LoVo (cell line): ENCODE results near the gene DNPH1.
A peak's percentile ranks its signal among the peaks of the same experiment; 100 is the strongest.

ENCODE experiments used
- DNase-seq: peaks from one replicate; pipeline ENCODE4 v3.0.0-alpha.2; 2016; ENCODE audit warnings: low spot score

DNPH1 gene

DNA sequence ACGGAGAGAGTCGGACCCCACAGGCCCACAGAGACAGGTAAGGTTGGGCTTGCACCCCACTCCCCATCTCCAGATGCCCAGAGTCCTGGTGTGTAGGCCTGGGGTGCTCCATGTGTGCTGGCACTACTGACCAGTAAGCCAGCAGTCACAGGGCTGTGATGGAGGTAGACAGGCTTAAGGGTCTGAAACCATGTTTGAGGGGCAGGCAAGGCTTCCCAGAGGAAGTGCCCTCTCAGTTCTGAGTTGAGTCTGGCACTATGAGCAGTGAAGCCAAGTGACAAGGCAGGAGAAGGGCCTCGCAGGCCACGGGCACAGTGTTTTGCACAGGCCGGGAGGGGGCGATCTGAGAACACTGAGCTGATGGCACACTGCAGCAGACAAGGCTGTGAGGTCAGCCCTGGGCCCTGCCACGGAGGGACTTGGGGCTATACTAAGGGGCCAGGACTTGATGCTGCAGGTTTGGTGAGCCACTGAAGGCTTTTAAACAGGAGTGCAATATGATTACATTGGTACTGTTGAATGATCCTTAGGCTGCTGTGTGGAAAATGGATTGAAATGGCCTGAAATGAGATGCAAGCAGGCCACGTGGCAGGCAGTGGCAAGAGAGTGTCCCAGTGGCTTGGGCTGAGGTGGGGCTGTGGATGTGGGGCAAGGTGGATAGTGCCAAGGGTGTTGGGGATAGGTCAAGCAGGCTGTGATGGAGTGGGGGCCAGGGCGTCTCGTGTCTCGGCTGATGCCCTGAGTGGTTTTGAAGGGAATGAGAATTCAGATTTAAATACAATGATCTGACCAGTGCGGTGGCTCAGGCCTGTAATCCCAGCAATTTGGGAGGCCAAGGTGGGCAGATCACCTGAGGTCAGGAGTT, 34.3 kb upstream of the DNPH1 start:
- DNase-seq, result peak; percentile 55

DNA sequence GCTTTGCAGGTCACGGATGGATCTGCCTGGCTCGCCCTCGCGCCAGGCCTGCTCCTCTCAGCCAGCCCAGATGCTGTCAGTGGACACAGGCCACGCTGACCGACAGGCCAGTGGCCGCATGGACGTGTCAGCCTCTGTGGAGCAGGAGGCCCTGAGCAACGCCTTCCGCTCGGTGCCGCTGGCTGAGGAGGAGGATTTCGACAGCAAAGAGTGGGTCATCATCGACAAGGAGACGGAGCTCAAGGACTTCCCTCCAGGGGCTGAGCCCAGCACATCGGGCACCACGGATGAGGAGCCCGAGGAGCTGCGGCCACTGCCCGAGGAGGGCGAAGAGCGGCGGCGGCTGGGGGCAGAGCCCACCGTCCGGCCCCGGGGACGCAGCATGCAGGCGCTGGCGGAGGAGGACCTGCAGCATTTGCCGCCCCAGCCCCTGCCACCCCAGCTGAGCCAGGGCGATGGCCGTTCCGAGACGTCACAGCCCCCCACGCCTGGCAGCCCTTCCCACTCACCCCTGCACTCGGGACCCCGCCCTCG, 33.6 kb upstream of the DNPH1 start:
- DNase-seq, result no peak

DNA sequence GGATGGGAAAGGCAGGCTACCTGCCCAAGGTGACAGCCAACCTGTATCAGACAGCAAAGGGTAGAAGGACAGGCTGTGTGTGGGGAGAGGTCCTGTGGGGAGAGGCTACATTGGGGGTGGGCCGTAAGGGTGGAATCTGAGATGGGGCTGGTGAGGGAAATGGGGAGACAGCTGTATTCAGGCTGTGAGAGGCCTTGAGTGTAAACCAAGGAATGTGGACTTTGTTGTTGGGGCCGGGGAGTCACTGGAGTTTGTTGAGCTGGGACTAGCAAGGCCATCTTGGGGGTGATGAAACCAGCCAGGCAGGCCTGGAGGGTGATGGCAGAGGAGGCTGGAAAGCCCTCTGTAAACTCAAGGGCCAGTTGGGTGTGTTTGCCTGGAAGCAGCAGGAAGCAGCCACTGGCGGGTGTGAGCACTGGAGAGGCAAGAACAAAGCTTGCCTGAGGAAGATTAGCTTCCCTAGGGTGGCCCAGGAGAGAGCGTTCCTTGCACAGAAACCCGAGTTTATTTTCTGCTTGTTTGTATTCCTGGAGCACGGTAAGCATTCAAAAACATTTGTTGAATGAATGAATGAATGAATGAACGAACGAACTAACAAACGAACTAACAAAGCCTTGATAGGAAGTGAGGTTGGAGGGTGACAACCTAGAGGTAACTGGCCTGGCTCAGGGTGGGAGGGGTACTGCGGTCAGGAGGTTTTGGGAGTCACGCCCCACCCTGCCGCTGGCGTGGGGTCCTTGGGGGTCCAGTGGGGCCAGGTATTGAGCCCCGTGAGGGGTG, 32.9 kb upstream of the DNPH1 start:
- no peak for DNase-seq

DNA sequence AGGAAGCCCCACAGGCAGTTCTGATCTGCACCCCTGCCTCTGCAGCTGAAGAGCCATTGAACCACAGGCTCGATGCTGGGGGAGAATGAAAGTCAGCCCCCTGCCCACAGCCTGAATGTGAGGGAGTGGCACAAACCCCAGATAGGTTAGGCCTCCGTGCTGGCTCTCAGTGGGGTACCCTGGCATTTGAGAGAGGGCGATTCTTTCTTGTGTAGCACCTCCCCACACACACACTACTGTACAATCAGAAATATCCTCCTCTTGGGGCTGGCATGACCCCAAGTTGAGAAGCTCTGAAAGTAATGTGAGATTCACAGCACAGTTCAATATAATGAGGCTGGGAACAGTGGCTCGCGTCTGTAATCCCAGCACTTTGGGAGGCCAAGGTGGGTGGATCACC, 31.9 kb upstream of the DNPH1 start:
- DNase-seq, result no peak

DNA sequence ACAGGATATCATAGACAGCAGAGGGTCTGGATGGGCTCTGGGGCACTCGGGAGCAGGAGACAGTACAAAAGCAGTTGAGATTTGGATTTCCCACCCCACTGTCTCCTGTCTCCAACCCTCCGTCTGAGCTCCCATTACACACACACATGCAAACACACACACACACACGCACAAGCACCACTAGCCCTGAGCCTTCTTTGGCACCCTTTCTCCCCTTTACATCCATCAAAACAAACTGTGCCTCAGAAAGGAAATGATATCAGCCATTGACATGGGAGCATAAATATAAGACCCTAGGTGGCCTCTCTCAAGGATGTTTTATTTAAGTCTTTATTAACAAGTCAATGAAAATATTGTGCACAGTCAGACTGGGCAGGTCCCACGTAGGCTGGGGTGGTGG, 31.5 kb upstream of the DNPH1 start:
- DNase-seq, result no peak

DNA sequence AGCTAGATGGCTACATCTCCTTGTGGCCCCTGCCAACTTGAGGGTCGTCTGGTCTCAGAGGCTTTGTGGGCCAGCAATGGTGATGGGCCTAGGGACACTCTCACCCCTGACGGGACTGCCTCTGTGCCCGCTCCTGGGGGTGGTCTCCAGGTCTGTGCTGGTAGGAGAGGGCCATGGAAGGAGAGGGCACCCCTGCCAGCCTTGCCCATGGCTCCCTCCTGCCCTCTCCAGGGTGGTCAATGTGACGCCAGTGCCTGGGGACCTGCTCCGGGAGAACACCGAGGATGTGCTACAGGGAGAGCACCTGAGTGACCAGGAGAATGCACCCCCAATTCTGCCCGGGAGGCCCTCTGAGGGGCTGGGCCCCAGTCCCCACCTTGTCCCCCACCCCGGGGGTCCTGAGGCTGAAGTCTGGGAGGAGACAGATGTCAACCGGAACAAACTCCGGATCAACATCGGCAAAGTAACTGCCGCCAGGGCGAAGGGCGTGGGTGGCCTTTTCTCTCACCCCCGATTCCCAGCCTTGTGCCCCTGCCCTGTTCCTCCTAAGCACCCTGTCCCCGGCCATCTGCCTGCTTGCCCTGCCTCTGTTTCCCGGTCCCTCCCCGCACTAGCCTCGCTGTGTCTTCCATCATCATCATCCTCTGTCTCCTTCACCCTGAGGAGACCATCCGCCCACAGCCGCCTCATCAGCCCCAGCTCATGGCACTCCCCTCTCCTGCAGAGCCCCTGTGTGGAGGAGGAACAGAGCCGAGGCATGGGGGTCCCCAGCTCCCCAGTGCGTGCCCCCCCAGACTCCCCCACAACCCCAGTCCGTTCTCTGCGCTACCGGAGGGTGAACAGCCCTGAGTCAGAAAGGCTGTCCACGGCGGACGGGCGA, 29.8 kb upstream of the DNPH1 start:
- DNase-seq, result no peak

DNA sequence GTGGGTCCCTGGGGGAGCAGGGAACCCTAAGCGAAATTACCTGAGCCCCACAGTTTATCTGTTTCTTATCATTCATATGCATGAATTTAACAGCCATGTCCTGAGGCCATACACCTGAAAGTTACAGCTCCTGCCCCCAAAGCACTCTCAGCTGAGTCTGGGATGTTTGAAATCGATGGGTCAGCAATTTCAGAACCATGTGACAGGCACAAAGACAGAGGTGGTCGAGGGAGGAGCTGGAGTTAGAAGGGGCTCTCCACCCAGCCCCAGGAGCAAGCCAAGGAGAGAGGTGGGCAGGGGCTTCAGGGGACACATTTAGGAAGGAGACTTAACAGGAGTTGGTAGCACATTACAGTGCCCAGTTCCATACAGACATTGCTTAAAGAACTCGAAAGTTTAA, 28.9 kb upstream of the DNPH1 start:
- DNase-seq, result no peak

DNA sequence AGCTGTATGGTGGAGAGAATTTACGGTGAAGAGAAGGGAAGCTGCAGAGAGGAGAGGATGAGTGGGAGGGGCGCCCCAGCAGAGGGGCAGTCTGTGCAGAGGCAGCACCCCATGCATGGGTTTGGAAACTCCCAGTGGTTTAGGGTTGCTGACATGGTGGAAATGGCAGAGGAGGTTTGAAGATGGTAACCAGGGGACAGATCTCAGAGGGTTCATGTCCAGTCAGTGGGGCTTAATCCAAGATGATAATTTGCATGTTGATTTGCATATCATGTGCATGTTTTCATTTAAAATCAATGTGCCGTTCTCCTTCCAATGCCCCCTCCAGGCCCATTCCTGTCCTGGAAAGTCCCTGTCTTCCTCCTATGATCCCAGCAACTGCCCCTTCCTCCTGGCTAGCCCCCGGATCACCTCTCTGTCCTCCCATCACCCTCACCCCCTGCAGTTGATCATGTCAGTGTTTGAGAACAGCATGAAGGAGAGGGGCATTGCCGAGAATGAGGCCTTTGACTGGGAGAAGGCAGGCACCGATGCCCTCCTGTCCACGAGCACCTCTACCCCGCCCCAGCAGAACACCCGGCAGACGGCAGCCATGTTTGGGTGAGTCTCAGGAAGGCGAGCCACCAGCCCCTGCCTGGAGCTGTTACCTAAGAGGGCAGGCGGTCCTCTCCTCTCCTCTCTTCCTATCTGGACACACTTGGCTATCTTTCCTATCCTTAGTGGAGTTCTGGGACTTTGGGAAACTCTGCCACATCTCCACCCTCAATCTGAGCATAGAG, 28.3 kb upstream of the DNPH1 start:
- no peak for DNase-seq

DNA sequence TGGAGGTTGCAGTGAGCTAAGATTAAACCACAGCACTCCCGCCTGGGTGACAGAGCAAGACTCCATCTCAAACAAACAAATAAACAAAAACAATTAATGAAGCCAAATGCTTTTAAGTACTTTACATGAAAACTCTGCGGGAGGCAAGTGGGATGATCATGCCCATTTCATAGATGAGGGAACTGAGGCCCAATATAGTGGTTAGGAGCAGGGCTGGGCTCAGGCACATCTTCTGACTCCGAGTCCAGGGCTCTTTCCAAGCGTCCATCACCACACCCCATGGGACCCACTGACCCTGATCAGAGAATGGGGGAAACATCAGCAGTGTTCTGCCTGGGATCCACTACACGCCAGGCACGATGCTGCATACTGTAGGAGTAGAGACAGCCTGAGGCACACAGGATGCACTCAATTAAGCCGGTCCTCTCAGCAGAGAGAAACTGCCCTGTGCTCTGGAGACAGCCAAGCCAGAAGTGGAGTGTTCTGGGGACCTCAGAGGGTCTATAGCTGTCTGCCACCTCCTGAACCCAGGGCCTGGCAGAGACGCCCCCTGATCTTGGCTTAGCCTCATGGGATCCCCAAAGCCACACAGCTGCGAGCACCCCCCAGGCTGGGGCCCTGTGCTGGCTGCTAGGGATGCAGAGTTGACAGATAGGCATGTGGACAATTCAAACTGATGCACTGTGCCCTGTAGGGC, 27.5 kb upstream of the DNPH1 start:
- no peak for DNase-seq

DNA sequence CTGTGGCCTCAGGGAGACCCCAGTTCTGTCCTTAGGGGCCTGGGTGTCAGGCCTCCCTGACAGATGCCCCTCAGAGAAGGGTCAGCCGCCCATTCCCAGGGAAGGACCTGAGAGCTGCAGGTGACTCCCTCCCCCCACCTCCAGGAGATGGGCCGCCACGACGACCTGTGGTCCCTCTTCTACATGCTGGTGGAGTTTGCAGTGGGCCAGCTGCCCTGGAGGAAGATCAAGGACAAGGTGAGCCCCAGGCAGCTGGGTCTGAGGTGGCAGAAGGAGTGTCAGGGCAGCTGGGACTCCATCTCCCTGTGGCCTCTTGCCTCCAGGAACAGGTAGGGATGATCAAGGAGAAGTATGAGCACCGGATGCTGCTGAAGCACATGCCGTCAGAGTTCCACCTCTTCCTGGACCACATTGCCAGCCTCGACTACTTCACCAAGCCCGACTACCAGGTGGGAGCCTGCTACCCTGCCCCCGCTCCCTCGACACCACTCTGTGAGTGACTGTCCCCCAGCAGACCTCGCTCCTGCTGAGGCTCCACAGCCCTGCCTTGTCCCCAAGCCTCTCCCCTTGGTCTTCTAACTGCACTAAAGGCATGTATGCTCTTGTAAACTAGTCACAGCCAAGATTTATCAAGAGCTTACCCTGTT, 26.2 kb upstream of the DNPH1 start:
- DNase-seq, result no peak

DNA sequence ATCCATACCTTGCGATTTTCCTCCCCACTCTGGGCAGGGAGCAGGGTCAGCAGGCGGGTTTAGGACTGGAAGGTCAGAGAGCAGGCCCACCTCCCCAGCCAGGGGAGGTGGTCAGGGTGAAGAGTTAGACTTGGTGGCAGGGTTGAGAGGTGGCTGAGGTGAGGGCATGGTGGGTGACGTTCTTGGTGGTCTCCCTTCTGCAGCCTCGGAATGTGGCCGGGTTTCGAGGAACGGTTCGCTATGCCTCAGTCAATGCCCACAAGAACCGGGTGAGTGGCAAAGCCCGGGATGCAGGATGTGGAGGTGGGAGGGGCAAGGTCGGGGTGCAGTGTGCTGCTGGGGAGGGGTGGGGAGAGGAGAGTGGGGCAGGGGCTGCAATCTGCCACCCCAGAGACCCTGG, 25.6 kb upstream of the DNPH1 start:
- no peak for DNase-seq

DNA sequence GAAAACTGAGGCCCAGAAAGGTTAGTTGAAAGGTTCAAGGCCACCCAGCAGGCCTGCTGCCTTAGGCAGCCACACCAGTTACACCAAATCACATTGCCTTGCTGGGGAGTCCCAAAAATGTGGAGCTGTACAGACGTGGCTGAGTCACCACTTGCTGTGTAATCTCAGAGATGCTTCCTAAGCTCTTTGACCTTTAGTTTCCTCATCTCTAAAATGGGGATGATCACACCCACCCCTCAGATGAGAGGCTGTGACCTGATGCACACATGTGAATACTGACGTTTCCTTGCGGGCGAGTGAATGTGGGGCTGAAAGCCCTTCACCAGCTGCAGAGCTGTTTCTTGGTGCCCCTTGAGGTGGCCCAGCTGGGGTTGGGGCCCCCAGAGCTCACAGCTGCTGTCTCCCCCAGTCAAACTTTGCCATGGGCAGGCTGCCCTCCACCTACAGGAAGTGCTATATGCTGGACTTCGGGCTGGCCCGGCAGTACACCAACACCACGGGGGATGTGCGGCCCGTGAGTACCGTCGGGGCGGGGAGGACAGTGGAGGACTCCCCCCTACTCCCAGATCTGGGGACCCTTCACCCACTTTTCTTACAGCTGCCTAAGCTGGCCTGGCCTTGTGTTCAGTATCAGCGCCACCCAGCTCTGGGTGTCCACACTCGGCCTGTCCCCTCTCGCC, 25.0 kb upstream of the DNPH1 start:
- DNase-seq, result no peak

DNA sequence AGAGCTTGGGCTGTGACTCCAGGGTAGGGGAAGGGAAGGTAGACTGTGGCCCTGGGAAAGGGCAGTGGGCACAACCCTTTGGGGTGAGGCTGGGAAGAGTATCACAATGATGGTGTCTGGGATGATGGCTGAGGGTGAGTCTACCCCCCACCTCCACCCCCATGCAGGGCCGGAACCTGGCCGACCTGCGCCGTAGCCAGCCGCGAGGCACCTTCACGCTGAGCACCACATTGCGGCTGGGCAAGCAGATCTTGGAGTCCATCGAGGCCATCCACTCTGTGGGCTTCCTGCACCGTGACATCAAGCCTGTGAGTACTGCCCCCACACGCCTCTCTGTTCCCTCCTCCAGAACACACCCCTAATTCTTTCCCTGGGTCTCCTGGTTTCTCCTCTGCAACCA, 24.1 kb upstream of the DNPH1 start:
- no peak for DNase-seq

DNA sequence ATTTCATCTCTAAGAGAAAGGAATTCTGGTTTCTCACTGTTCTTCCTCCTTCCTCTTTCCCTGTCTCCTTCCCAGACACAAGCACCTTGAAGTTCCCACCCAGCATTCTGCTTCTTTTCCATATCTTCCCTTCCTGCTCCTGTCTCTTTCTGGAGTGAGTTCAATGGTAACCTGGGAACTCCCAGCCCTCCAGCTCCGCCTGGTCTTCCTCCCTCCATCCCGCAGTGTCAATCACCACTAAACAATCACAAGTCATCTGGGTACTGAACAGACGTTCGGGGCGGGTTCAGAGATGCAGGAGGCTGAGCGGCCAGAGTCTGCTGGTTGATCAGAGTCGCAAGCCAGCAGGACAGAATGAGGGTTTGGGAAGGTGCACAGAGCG, 21.7 kb upstream of the DNPH1 start:
- no peak for DNase-seq

DNA sequence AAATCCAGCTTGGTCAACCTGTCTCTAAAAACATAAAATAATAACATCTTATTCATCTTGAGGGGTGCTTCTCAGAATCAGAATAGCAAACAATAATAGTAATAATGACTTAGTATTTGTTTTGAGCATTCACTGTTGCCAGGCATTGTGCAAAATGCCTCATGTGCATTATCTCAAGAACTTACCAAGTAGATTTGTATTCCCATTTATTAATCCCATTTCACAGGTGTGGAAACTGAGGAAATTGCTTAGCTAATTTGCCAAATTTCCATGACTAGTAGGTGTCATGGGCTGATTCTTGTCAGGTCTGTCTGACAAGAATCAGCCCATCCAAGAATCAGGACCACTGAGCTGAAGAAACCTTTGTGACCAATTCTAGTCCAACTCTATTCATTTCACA, 19.5 kb upstream of the DNPH1 start:
- DNase-seq, result no peak

DNA sequence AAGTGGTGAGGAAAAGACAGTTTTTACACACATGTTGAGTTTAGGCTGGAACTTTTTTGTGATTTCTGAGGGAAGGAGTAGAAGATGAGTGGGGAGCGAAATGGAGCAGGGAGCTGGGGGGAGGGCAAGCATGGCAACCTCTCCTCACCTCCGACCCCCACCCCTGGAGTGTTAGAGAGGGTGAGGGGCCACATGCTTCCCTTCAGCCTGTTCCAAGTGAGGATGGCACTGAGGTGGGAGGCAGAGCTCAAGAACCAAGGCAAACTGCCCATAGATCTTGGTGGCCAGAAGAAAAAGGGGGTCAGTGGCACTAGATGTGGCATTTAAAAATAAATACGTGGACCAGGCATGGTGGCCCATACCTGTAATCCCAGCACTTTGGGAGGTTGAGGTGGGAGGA, 18.8 kb upstream of the DNPH1 start:
- no peak for DNase-seq

DNA sequence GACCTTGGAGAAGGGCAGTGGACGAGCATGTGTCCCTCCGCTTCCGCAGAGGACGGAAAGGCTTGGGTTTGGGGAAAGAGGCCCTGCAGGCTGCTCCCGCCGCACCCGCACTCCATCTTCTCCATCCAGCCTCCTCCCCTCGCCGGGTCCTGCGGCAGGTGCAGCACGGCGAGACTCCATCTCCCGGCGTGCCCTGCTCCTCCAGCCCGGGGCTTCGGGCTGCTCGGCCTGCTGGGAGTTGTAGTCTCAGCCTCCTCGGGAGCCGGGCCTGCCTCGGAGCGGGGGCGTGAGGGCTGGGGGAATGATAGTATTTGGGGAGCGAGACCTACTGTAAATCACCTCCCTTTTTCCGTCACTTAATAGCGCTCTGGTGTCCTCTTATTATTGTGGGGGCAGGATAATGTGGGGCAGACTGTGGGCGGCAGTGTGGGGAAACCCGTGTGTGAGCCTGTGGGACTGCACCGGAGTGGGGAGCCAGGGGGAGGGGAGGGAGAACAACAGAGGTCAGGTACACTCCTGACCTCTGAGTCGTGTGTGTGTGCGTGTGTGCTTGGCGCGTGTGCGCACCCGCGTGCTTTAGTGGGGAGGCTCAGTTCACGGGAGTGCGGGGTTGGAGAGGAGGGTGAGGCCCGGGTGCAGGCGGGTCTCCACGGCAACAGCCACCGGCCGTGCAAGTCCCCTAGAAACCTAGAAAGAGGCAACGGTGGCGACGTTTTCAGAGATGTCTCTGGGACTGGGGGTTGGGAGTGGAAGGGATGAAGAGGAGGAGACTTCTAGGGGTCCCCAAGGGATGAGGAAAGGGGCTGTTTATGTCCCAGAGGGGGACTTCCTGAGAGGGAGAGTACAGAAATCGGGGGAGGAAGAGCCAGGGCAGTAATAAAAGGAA, 18.1 kb upstream of the DNPH1 start:
- DNase-seq, result peak; percentile 64

DNA sequence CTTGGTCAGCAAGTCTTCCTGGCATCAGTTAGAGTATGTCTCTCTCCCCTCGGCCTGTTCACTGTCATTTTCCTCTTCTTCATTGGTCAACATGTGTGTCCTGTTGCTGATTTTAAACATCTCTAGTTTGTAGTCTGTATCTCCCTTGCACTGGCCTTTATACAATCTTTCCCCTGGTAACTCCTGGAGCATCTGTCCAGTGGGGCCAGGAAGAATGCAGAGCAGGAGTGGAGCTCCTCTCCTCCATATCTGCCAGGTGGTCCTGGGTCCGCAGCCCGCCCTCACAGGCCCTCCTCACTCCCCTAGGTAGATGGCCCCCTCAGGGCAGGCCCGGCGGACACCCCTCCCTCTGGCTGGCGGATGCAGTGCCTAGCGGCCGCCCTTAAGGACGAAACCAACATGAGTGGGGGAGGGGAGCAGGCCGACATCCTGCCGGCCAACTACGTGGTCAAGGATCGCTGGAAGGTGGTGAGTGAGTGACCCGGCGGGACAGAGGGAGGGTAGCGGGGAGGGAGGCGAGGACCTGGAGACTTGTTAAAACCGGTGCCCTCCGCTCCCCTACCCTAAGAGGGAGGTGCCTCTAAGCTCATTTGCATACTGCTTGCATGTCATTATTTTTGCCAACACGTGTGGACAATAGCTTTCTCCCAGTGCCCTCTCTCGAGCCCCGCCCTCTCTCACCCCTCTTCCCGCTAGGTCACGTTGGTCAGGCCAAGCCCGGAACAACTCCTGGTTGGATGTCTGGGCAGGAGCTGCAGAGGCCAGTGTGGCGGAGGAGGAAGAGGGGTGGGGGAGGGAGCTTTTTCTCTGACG, 17.2 kb upstream of the DNPH1 start:
- DNase-seq, result peak; percentile 15
